ENCODE data around the gene ACAA2. TPM values are rescaled to one million over a fixed set of nuclear protein-coding genes. Genes with fewer than 3 reads are reported as not detected.

Gene ACAA2
- total RNA-seq, 4 donors from 2014 or later, result 27.0 to 72.7 (median 35.0) TPM

- 93 to 94% methylated on average over 11 of the region's 11 CpGs for WGBS, 2 donors
- DNase-seq (ENCODE audit: low spot score in 2 of 2), result peak in 1 of 2 donors; percentile 68
These were observed 68.0 kb downstream of the ACAA2 start for GRCh38 chr18:49745045-49746014.

DNA sequence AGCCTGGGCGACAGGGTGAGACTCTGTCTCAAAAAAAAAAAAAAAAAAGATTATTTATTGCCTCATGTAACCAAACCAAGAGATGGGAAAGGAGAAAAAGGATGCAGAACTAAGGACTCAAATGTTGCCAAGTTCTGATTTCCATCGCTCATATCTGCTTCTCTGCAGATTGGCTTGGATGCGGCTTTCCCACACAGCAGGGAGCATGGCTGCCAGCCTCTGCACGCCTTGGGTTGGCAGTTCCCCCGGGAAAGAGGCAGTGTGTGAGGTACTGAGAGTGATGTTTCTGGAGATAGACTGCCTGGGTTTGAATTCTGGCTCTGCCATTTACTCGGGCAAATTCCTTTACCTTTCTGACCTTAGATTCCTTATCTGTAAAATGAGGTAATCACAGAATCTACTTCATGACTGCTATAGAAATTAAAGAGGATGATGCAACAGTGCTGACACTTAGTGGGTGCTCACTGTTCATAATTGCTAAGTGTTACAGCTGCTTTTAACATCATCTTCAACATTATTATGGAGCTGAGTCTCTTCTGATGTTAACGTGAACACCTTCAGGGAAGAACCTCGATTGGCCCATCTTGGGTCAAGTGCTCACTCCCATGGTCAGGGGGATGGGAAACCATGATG lies 68.8 kb downstream of the ACAA2 start:
- intact Hi-C loops (cut with DNase I; ENCODE audit: low total_unique reads), result no loop called here
- 60 to 70% methylated on average over 8 of the region's 8 CpGs for WGBS, 2 donors
- peak in 1 of 2 donors; percentile 46 for DNase-seq (ENCODE audit: low spot score in 2 of 2)
- H3K4me3 ChIP-seq (ENCODE audit: low read depth, poor library complexity, severe bottlenecking), result no peak overlapping the region
- TF ChIP-seq POLR2A (IDR thresholded peaks at IDR 0.05) (no peak), CTCF (IDR thresholded peaks at IDR 0.05) (no peak)

More at GRCh38 chr18:49745045-49746014, 68.0 kb downstream of the ACAA2 start:
- no peak overlapping the region for H3K4me3 ChIP-seq (ENCODE audit: low read depth, poor library complexity, severe bottlenecking)
- intact Hi-C loops (cut with DNase I; ENCODE audit: low total_unique reads), result no loop called here
- TF ChIP-seq POLR2A (IDR thresholded peaks at IDR 0.05), result no peak
- no peak for TF ChIP-seq CTCF (IDR thresholded peaks at IDR 0.05)

GRCh38 chr18:49743117-49743567 lies 70.2 kb downstream of the ACAA2 start:
- no peak overlapping the region for H3K4me3 ChIP-seq (ENCODE audit: low read depth, poor library complexity, severe bottlenecking)
- WGBS, 2 donors, result 68 to 75% methylated on average over 5 of the region's 5 CpGs
- peak in 1 of 2 donors; percentile 50 for DNase-seq (ENCODE audit: low spot score in 2 of 2)
- no peak for TF ChIP-seq POLR2A (IDR thresholded peaks at IDR 0.05)
- TF ChIP-seq CTCF (IDR thresholded peaks at IDR 0.05), result no peak
- intact Hi-C loops (cut with DNase I; ENCODE audit: low total_unique reads), result no loop called here

- no peak overlapping the region for H3K4me3 ChIP-seq (ENCODE audit: low read depth, poor library complexity, severe bottlenecking)
- no peak for DNase-seq (ENCODE audit: low spot score in 2 of 2)
- WGBS, 2 donors, result 45 to 58% methylated on average over 4 of the region's 4 CpGs
- intact Hi-C loops (cut with DNase I; ENCODE audit: low total_unique reads), result no loop called here
- no peak for TF ChIP-seq CTCF (IDR thresholded peaks at IDR 0.05)
- TF ChIP-seq POLR2A (IDR thresholded peaks at IDR 0.05), result no peak
These were observed 70.8 kb downstream of the ACAA2 start for GRCh38 chr18:49742316-49743116.

- intact Hi-C loops (cut with DNase I; ENCODE audit: low total_unique reads), result no loop called here
- 67 to 79% methylated on average over 4 of the region's 4 CpGs for WGBS, 2 donors
- TF ChIP-seq POLR2A (IDR thresholded peaks at IDR 0.05) (no peak), CTCF (IDR thresholded peaks at IDR 0.05) (no peak)
- no peak overlapping the region for H3K4me3 ChIP-seq (ENCODE audit: low read depth, poor library complexity, severe bottlenecking)
- no peak for DNase-seq (ENCODE audit: low spot score in 2 of 2)
These were observed 74.1 kb downstream of the ACAA2 start for GRCh38 chr18:49739275-49739674.
